Suprapubic skin (tissue), 4 donors: ENCODE data around the gene DBNDD1.

Experiments used
- EP300 ChIP-seq: sonication (generic); formaldehyde crosslinking; IDR thresholded peaks from one replicate; pipeline ENCODE4 v1.6.1; 2017; ENCODE audit warnings: antibody characterized with exemption
- POLR2A ChIP-seq, 2 donors: fragments of 450-650 bp; IDR thresholded peaks; one replicate each; pipeline ENCODE4 v1.6.1; 2017; ENCODE audit warnings: antibody characterized with exemption in 2 of 2, mild to moderate bottlenecking in 2 of 2, moderate library complexity in 2 of 2
- POLR2AphosphoS5 ChIP-seq, 3 donors: sonication (generic); formaldehyde crosslinking; IDR thresholded peaks; one replicate each; pipeline ENCODE4 v1.6.1; 2017; ENCODE audit warnings: antibody characterized with exemption in 3 of 3
- TF ChIP-seq, protein P1 (sequence below), 2 donors: fragments of 200-600 bp in 1 of 2; fragments of 450-650 bp in 1 of 2; sonication (generic) in 1 of 2; IDR thresholded peaks; one replicate each; pipeline ENCODE4 v1.5.1; 2016 to 2019; ENCODE audit warnings: antibody characterized with exemption in 2 of 2, mild to moderate bottlenecking in 1 of 2, moderate library complexity in 1 of 2

DNA sequence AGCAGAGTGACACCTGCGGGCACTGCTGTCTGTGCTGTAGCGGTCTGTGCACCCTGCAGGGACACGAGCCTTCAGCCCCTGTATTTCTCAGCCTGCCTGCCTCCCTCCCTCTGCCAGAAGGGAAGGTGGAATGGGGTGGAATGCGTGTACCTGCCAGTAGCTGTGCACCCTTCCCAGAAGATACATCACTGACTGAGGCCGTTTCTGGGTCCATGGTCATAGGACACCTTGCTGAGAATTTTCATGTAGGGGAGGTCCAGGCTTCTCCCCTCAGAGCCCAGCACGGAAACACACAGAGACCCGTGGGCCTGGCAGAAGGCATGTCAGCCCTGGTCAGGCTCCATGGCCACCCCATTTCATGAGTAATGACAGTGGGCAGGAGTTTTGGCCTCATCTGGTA lies 16.5 kb downstream of the DBNDD1 start:
- TF ChIP-seq, protein P1, sequence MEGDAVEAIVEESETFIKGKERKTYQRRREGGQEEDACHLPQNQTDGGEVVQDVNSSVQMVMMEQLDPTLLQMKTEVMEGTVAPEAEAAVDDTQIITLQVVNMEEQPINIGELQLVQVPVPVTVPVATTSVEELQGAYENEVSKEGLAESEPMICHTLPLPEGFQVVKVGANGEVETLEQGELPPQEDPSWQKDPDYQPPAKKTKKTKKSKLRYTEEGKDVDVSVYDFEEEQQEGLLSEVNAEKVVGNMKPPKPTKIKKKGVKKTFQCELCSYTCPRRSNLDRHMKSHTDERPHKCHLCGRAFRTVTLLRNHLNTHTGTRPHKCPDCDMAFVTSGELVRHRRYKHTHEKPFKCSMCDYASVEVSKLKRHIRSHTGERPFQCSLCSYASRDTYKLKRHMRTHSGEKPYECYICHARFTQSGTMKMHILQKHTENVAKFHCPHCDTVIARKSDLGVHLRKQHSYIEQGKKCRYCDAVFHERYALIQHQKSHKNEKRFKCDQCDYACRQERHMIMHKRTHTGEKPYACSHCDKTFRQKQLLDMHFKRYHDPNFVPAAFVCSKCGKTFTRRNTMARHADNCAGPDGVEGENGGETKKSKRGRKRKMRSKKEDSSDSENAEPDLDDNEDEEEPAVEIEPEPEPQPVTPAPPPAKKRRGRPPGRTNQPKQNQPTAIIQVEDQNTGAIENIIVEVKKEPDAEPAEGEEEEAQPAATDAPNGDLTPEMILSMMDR (IDR thresholded peaks at IDR 0.05): no peak
- TF ChIP-seq POLR2A (IDR thresholded peaks at IDR 0.05): no peak
- no peak for TF ChIP-seq POLR2AphosphoS5 (IDR thresholded peaks at IDR 0.05)
- TF ChIP-seq EP300: no peak
